Measurements from ENCODE around the gene AP3B1.
A peak's percentile ranks its signal among the peaks of the same experiment; 100 is the strongest.
"Not testable (repeated sequence)": the region's sequence is repeated elsewhere in the genome, so short reads cannot be mapped to it uniquely, and the experiment has no call there.

Gene AP3B1

DNA sequence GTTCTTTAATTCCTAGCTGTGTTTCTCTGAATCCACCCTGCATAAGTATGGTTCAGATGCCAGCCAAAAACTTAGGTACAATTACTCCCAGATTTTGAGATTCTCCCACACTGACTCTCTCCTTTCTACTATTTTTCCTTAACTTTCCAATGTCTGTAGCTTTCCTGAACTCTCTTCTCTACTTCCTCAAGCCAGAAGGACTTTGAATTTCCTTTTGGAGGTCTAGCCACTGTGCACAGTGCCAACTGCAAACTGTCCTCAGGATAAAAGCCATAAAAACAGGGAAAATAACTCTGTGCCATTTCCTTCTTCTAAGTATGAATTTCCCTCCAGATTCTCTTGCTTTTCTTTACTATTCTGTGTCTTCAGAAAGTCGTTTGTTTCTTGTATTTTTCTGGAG lies 157.2 kb downstream of the AP3B1 start:
- no peak for DNase-seq (ENCODE audit: low spot score)

DNA sequence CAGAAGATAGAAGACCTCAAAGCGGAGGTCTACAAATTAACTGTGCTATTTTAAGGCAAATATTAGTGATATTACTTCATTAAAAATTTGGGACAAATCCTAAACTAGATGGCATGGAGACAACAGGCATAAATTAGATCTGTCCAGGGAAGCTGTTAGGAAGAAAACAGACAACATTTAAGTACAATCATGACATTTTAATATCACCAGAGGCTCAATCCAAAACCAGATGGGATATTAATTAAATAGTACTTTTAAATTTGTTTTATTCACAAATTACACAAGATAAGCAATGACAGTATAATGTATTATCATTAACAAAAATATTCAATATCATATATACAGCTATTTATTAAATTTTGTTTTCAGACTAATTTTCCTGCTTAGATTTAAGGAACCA lies 161.1 kb downstream of the AP3B1 start:
- no peak for DNase-seq (ENCODE audit: low spot score)

DNA sequence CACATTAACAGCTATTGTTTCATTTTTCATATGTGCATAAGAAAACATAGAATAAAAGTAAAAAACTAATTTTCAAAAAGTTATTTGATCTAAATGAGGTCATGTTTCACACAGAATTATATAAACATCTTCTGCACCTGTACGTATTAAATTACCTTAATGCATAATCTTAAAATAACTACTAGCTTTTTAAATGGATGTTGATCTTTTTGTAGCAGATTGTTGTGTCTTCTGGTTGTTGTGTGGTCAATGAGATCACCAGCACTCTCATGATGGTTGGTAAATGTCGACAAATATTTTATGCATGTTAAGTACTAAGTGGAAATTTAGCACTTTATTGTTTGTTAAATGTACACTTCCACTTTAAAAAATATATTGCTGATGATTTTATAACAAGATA lies 162.0 kb downstream of the AP3B1 start:
- no peak for DNase-seq (ENCODE audit: low spot score)

DNA sequence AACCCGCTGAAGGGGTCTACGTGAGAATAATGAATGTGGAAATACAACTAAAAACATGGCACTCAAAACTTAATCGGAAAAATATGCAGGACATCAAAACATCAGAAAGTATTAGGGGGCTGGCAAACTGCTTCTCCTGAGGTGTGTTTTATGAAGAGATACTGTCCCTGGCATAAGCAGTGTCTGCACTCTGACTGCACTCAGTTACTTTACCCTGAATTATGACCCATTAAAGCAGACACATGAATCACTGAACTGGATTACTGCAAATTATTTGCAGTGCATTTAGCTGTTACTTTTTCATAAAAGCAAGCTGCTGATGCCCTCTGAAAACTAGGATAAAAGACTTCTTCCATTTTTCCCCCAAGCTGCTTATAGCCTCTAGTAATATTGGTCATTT lies 164.9 kb downstream of the AP3B1 start:
- no peak for DNase-seq (ENCODE audit: low spot score)

DNA sequence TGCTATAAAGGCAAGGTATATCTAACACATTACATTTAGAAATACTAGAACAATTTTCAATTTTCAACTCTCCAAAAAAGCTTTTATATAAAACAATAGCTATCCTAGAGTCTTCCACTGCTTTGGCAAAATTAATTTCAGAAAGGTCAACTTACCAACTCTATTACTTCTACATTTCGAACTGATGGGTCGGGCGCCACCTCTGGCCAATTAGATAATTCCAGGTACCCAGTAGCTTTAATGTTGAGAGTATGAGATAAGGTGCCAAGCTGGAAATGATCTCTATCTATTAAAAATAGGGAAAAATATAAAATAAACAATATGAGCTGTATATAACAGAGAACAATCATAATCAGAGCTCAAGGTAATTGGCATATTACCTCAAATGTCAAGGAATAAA lies 166.6 kb downstream of the AP3B1 start:
- peak; percentile 3 for DNase-seq (ENCODE audit: low spot score)

DNA sequence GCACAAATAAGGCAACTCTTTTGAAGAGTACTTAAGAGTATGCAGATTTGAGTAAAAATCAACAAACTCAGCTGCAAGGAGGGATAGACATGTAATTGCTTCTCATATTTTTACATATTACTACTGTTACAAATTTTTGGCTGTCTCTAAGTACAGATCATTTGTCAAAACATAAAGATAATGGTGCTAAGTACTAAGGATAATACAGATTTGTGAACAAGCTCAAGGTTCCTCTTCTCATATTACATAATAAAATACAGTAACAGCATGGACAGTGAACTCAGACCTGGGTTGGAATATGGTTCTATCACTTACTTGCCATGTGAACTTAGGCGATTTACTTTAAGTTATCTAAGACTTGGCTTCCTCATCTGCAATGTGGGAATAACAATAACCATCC lies 168.0 kb downstream of the AP3B1 start:
- DNase-seq (ENCODE audit: low spot score): no peak

DNA sequence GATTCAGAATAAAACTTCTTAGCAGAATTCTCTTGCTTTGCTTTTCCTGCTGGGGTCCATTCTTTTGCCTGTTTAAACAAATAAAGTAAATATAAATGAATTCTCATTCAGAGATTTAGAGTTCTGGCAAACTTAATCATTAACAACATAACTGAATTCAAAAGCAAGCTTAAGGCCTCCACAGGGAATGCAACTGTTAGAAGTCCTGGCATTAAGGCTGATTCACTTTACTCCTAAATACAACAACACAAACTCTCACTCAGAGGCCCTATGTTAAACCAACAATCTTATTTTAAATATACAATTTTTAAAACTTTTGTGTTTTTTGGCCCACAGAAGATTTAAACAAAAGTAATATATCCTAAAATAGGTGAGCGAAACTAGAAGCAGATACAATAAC lies 178.3 kb downstream of the AP3B1 start:
- no peak for DNase-seq (ENCODE audit: low spot score)

DNA sequence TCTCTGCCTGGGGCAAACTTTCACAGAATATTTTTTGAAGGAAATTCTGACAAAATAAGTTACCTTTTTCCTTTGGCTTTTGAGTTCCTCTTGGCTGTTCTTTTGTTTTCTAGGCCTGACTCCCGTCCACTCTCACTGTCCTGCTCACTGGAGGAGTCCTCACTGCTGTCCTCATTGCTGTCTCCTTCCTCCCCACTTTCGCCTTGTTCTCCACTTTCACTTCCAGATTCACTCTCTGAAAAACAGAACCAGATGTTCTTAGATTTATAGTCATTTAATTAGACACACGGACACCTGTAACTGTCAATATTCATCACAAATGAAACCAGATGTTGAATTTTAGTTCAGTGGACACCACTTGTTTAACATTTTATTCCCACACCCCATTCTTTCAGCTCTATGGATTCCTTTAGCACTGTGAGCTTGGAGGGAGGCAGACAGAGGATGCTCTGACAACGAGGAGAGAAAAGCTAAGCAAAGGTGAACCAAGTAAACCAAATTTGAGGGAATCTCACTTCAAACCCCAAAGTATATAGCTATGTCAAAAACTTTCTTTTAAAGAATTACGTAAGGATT lies 180.7 kb downstream of the AP3B1 start:
- no peak for DNase-seq (ENCODE audit: low spot score)

DNA sequence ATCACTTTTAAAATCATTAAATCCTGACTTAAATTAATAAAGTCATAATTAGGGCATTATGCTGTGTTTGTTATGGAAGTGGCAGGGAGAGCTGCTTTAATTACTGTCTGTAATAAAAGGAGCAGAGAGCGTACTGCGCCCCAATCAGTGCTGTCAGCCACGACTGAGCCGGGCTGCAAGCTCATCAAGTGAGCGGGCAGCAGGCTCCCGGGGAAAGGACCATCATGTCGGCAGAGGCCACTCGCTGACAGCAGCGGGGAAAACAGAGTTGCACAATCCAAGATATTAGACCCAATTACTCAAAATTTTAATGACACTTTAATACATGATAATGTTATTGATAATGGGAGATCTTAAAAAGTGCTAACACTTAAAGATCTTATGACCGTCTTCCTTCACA lies 181.6 kb downstream of the AP3B1 start:
- DNase-seq (ENCODE audit: low spot score): no peak

DNA sequence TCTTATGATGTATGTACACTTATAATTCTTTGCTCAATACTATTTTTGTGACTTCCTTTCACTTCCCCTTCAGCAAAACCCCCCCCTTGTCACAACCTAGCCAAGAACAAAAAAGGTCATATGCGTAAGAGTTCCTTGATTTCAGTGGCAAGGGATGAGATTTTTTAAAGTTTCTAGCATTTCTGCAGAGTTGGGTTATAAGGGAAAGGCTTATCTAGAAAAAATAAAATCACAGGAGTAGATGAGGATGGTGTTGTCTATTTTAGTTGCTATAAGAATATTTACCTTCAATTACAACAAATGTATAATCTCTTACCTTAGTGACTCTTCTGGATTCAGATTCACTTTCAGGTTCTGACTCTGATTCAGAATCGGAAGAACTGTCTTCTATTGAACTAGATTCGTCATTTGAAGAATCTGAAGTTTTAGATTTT lies 184.6 kb downstream of the AP3B1 start:
- DNase-seq (ENCODE audit: low spot score): no peak

DNA sequence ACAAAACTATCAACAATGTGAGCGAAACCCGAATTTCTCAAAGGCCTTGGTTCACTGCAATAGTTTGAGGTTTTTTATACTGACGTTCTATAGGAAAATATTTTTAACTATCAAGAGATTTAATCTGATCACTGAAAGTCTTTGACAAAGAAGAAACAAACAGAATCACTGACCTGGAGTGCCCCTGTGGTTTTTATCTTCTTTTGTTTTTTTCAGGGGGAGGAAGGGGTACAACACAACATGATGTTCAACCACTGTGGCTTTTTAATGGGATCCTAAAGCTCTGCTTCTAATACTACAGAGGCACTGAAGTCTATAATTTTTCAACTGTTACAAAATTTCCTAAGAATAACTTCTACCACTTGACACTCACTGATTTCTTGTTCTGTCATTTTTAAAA lies 185.9 kb downstream of the AP3B1 start:
- no peak for DNase-seq (ENCODE audit: low spot score)

DNA sequence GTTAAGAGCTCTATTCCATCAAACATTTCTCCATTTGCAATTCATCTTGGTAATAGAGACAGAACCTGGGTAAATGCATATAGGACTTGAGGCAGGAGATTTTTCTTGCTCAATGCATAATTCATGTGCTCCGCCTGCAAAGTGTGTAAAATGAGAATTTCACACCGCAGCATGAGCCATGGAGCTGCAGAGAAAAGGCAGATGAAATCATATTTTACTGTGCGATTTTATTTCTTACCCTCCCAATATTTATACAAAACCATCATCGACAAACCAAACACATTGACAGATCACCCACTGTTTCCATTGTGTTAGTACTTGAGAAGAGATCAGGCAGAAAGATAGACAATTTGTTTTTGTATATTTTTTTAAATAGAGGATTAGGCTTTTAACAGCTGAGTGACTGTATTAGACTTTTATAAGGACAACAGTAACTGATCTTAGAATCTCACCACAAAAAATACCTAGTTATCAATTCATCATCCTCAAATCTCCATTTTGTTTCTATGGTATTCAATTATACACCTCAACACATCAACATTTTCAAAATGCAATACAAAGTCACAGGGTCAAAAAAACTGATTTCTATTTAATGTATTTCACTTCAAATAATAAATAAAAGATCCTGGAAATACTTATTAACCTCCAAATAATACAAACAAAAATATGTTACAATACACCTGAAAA lies 191.1 kb downstream of the AP3B1 start:
- no peak for DNase-seq (ENCODE audit: low spot score)

DNA sequence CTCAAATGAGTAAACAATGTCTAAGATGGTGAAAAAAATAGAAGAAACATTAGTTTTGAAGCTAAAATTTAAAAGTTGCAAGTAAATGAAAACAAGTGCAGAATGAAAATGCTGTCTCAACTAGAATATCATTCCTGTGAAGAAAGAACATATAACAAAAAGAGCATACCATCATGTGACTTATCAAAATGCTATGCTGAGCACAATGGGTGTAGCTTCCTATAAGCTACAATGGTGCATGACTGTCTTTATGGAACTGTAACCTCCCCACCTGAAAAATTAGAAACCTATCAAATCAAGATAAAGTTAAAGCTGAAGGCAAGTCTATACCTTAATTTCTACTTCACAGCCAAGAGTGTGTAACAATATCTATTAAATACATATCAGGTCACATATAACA lies 192.0 kb downstream of the AP3B1 start:
- no peak for DNase-seq (ENCODE audit: low spot score)

DNA sequence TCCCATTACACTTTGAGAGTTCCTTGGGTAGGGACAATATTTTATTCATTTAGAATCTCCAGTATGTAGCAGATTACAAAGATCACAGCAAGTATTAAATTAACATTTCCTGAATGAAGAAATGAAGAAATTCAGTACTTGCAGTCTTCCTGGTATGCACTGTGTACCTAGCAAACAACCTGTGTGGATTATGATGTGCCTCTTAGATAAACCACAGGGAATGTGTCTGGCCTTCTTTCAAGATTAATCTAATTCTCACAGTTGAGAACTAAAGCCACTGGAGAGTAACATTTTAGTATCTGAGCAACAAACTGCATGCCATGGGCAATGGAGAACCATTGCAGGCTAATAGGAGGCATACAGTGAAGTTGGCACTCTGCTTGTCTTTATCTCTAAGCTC lies 199.4 kb downstream of the AP3B1 start:
- no peak for DNase-seq (ENCODE audit: low spot score)

DNA sequence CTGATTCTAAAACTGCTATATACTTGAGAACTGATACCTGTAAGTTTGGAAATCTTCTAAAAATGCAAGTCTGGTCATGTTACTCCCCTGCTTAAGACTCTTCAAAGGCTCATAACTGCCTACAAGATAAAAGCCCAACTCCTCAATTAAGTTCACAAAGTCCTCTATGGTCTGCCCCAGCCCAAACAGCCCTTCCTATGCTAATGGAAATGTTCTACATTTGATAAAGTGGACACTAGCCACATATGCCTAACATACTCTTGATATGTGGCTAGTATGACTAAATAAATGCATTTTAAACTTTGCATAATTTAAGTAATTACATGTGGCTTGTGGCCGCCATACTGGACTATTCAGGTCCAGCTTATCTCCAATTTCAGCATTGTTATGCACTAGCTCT lies 204.5 kb downstream of the AP3B1 start:
- DNase-seq (ENCODE audit: low spot score): no peak

DNA sequence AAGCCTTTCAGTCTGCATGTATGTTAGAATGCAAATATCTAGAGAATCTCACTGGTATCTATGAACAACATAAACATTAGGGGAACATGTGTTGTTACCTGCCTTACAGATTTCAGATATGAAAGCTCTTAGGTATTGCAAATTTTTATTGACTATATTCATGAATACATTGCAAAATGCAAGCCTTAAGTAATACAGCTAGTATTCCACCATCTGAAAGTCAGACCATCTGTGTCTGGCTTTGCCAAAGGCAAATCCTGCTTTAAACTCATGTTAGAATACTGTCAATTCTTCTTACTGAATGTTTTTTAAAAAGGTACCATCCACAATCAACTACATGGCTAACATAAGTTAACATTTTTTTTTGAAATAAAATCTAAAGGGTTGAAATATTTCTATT lies 215.6 kb downstream of the AP3B1 start:
- DNase-seq (ENCODE audit: low spot score): no peak

DNA sequence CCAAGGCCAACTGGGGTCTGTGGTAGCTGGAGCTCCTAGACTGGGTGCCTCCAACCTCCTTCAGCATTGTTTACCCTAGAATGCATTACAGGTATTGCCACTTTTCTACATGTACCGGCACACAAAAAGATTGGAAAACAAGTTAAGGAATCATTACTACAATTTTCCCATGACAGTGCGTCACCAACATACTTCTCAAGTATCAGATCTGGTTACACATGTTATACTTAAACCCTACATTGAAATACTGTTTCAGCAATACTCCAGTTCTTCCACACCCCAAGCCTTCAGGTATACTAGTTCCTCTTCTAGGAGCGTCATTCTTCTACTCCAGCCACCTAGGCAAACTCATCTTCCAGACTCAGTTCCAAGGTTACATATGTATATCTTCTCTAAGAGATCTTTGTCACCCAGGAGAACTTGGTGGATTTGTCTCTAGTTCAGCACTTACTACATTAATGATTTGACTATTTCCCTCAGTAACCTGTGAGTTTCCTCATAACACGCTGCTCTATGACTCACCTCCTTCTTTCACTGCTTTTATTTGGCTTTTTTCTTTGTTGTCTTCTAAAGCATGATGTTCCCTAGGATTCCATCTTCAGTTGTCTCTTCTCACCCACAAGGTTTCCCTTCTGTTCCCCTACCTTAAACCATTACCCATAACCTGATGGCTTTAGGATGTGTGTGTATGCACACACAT lies 217.0 kb downstream of the AP3B1 start:
- no peak for DNase-seq (ENCODE audit: low spot score)

DNA sequence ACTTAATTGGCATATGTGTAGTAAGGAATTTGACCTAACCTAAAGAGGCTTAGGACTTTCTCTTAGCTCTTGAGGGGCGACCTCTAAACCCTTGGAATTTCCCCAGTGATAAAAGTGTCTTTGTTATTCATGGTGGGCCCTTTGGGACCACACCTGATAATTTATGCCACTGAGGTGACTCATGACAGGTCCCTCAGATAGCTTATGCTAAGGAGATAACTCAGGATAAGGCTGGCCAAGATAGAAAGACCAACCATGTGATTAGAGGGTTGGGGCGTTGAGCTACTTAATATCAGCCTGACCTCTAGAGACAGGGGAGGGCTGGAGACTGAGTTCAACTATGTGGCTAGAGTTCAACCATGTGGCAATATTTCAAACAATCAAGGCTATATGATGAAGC lies 218.1 kb downstream of the AP3B1 start:
- peak; percentile 10 for DNase-seq (ENCODE audit: low spot score)

DNA sequence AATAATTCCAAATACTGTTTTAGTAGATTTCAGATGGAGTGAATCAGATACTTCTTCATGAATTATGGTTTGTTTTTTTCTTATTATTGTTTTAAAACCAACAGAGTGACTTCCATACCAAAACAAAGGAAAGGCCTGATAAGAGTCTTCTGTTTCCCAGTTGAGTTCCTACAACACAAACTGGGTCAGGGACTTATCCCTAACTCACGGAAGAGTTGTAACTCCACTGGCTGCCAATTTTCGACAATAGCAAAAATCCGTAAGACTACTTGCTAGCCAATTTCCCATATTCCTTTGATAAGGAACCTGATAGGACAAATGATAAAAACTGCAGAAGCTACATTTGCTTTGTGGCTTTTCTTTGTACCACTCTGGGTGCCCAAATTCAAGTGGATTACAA lies 219.2 kb downstream of the AP3B1 start:
- no peak for DNase-seq (ENCODE audit: low spot score)

DNA sequence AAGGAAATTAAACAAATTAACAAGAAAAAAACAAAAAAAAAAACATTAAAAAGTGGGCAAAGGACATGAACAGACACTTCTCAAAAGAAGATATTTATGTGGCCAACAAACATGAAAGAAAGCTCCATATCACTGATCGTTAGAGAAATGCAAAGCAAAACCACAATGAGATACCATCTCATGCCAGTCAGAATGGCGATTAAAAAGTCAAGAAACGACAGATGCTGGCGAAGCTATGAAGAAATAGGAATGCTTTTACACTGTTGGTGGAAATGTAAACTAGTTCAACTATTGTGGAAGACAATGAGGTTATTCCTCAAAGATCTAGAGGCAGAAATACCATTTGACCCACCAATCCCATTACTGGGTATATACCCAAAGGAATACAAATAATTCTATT lies 223.8 kb downstream of the AP3B1 start:
- not testable (repeated sequence) for DNase-seq (ENCODE audit: low spot score)

DNA sequence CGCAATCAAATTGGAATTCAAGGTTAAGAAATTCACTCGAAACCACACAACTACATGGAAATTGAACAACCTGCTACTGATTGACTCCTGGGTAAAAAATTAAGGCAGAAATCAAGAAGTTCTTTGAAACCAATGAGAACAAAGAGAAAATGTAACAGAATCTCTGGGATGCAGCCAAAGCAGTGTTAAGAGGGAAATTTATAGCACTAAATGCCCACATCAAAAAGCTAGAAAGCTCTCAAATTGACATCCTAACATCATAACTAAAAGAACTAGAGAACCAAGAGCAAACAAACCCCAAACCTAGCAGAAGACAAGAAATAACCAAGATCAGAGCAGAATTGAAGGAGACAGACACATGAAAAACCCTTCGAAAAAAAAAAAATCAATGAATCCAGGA lies 226.9 kb downstream of the AP3B1 start:
- not testable (repeated sequence) for DNase-seq (ENCODE audit: low spot score)

DNA sequence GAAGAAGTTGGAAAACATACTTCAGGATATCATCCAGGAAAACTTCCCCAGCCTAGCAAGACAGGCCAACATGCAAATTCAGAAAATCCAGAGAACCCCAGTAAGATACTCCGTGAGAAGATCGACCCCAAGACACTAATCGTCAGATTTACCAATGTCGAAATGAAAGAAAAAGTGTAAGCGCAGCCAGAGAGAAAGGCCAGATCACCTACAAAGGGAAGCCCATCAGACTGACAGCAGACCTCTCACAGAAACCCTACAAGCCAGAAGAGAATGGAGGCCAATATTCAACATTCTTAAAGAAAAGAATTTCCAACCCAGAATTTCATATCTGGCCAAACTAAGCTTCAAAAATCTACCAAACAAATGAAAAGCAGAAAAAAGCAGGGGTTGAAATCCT lies 227.8 kb downstream of the AP3B1 start:
- not testable (repeated sequence) for DNase-seq (ENCODE audit: low spot score)

DNA sequence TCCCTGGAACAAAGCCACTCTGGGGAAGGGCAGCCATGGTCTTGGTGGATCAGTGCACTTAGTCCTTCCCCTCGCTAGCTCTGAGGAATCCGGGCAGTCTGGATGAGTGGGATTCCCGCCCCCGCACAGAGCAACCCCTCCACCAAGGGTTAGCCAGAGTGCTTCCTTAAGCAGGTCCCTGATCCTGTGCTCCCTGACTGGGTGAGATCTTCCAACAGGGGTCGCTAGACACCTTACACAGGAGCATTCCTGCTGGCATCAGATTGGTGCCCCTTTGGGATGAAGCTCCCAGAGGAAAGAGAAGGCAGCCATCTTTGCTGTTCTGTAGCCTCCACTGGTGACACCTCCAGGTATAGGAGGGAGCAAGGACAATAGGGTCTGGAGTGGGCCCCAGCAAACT lies 228.8 kb downstream of the AP3B1 start:
- no peak for DNase-seq (ENCODE audit: low spot score)

Measured in HuH-7 (cell line).